T-helper 1 cell treated with Interleukin-12 subunit alpha and Interleukin-12 subunit beta and Interleukin-4 antibody, amounts not matched to agents 30 μg/mL and 1 μg/mL, for 36 hours (primary cell): ENCODE data around the gene PPFIA1.

Source experiments
- H3K27ac Mint-ChIP-seq: one replicate; pipeline ENCODE4 v1.8.0; 2021; ENCODE audit warnings: mild to moderate bottlenecking, mixed read lengths
- H3K27me3 Mint-ChIP-seq: one replicate; pipeline ENCODE4 v1.8.0; 2021; ENCODE audit warnings: low read depth, mixed read lengths
- H3K36me3 Mint-ChIP-seq: one replicate; pipeline ENCODE4 v1.8.0; 2021; ENCODE audit warnings: low read depth, mixed read lengths
- H3K4me1 Mint-ChIP-seq: one replicate; pipeline ENCODE4 v1.8.0; 2021; ENCODE audit warnings: low read depth, mixed read lengths
- H3K4me3 Mint-ChIP-seq: one replicate; pipeline ENCODE4 v1.8.0; 2021; ENCODE audit warnings: mild to moderate bottlenecking, moderate library complexity, mixed read lengths
- H3K9me3 Mint-ChIP-seq: one replicate; pipeline ENCODE4 v1.8.0; 2021; ENCODE audit warnings: mixed read lengths

PPFIA1 gene

DNA sequence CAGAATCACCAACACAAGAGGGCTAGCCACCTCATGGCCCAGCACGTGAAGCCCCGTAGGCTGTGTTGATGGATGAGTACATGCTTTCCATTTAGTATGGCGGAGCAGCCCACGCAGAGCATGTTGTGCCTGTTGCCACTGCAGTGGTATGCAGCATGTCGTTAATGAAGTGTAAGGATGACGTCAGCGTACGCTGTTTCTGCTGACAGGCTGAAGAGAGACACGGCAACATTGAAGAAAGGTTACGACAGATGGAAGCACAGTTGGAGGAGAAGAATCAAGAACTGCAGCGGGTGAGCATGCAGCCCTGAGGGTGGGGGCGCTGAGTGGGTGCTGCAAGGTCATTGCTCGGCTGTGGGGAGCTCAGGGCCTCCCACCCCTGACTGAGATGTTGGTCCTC, 62.8 kb downstream of the PPFIA1 start:
- H3K4me1 Mint-ChIP-seq, result no peaks in the 10 kb centered on the region
- H3K4me3 Mint-ChIP-seq, result no peak overlapping the region
- no peaks in the 10 kb centered on the region for H3K27me3 Mint-ChIP-seq
- no peak overlapping the region for H3K27ac Mint-ChIP-seq
- peaks cover 55% of the 10 kb centered on the region for H3K36me3 Mint-ChIP-seq
- H3K9me3 Mint-ChIP-seq, result no peaks in the 10 kb centered on the region

DNA sequence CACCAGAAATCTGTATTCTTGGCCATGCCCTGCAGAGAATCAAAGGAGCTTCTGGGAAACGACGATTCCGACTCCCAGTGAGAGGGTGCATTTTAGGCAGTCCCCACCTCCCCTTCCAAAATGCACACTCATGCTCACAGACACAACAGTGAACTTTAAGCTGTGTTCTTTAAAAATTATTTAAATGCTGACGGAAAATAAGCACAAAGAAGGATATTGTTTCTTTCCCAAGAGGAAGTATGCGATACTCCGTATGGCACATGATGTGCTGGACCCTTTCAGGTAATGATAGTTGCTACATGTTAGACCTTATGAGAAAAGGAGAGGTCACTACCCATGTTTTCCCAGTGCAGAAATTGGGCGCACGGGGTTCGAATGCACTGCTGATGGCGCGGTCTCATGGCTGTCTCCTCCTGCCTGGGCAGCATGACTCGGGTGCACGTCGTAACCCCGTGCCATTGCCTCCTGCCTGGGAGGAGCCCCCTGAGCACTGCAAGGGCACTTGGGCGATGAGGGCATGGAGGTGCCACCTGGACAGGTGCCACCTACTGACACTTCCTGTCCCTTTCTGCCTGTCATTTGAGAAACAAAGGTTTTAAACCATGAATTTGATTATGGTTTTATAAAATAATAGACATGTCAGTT, 64.0 kb downstream of the PPFIA1 start:
- Mint-ChIP-seq H3K4me1 (no peaks in the 10 kb centered on the region), H3K27me3 (no peaks in the 10 kb centered on the region), H3K9me3 (no peaks in the 10 kb centered on the region), H3K27ac (no peak overlapping the region), H3K36me3 (peaks cover 51% of the 10 kb centered on the region), H3K4me3 (no peak overlapping the region)

DNA sequence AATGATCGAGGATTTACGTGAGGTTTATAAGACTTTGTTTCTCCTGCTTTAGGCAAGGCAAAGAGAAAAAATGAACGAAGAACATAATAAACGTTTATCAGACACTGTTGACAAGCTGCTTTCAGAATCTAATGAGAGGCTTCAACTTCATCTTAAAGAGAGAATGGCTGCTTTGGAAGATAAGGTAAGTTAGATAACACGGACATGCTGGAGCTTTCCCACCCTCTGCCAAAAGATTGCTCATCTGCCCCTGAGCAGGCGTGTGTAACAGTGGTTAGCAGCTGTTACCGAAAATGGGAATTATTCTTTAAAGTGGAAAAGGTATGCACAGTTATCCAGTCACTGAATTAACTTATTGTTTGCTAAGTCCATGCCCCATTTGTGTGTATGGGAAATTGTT, 65.0 kb downstream of the PPFIA1 start:
- Mint-ChIP-seq H3K36me3 (peaks cover 44% of the 10 kb centered on the region), H3K27ac (no peak overlapping the region), H3K9me3 (no peaks in the 10 kb centered on the region), H3K27me3 (no peaks in the 10 kb centered on the region), H3K4me3 (no peak overlapping the region), H3K4me1 (no peaks in the 10 kb centered on the region)

DNA sequence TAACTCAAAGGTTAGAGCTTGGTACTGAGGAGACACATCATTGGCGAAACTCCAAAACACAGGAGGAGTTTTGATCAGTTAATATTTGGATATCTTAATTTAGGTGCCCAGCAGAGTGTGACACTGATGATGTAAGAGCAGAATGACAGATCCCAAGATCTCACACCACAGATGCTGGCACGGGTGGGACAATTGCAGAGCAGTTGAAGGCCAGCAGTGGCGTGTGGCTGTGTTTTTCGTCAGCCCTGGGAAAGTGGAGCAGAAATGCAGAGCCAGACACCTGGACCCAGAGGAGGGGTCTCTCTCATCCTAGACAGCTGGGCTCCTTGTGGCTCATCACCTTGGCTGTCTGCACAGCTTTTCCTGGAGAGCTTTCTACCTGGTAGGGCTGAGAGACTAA, 68.1 kb downstream of the PPFIA1 start:
- no peak overlapping the region for H3K27ac Mint-ChIP-seq
- H3K4me3 Mint-ChIP-seq, result no peak overlapping the region
- H3K4me1 Mint-ChIP-seq, result no peaks in the 10 kb centered on the region
- no peaks in the 10 kb centered on the region for H3K9me3 Mint-ChIP-seq
- H3K36me3 Mint-ChIP-seq, result peaks cover 42% of the 10 kb centered on the region
- no peaks in the 10 kb centered on the region for H3K27me3 Mint-ChIP-seq

DNA sequence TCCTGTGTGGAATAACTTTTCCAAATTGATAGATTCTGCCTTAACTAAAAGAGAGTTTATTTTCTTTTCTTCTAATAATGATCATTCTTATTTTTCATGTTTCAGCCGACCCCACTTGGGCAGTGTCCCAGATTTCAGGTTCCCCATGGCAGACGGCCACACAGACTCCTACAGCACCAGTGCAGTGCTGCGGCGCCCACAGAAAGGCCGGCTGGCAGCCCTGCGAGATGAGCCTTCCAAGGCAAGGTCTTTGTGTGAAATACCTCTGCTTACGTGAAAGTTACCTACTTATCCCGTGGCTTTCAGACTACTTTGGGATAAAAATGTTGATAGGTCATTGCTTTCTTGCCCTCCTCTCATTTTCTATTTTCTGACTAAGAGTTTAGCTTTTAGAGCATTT, 68.6 kb downstream of the PPFIA1 start:
- no peak overlapping the region for H3K27ac Mint-ChIP-seq
- H3K4me1 Mint-ChIP-seq, result no peaks in the 10 kb centered on the region
- H3K9me3 Mint-ChIP-seq, result no peaks in the 10 kb centered on the region
- H3K4me3 Mint-ChIP-seq, result no peak overlapping the region
- peaks cover 38% of the 10 kb centered on the region for H3K36me3 Mint-ChIP-seq
- no peaks in the 10 kb centered on the region for H3K27me3 Mint-ChIP-seq

DNA sequence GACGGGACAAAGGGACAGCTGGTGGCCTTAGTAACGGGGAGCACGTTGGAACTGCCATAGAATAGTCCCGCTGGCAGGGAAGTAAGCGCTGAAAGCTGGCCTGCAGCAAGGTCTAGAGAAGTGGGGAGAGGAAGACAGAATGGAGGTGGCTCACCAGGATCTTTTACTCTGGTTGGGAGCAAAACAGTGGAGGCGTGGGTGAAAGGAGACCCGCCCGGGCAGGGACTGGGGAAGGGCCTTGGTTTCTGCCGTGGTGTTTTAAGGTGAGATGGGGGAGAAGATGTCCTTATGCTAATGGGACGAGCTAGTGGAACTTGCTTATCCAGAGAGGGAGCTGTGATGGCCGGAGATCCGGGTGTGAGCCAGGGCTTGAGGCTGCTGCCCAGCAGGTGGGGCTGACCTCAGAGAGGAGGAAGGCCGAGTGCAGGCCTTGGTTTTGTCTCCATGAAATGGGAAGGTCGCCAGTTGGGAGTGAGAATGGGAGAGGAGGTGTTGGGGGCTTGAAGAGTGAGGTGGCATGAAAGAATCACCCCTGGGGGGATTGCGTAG, 71.5 kb downstream of the PPFIA1 start:
- Mint-ChIP-seq H3K4me1 (no peaks in the 10 kb centered on the region), H3K27me3 (no peaks in the 10 kb centered on the region), H3K27ac (no peak overlapping the region), H3K4me3 (no peak overlapping the region), H3K9me3 (no peaks in the 10 kb centered on the region), H3K36me3 (peaks cover 25% of the 10 kb centered on the region)

DNA sequence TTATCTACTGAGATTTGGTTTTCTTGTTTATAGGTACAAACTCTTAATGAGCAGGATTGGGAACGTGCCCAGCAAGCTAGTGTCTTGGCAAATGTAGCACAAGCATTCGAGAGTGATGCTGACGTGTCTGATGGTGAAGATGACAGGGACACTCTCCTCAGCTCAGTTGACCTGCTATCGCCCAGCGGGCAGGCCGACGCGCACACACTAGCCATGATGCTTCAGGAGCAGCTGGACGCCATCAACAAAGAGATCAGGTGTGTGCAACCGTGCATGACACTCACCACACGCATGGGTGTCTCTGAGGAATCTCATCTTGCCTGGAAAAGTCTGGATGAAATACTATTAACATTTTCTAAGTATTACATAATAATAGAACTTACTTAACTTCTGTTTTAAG, 73.1 kb downstream of the PPFIA1 start:
- H3K27me3 Mint-ChIP-seq, result no peaks in the 10 kb centered on the region
- H3K4me1 Mint-ChIP-seq, result no peaks in the 10 kb centered on the region
- H3K9me3 Mint-ChIP-seq, result no peaks in the 10 kb centered on the region
- H3K27ac Mint-ChIP-seq, result no peak overlapping the region
- peaks cover 20% of the 10 kb centered on the region for H3K36me3 Mint-ChIP-seq
- H3K4me3 Mint-ChIP-seq, result no peak overlapping the region

DNA sequence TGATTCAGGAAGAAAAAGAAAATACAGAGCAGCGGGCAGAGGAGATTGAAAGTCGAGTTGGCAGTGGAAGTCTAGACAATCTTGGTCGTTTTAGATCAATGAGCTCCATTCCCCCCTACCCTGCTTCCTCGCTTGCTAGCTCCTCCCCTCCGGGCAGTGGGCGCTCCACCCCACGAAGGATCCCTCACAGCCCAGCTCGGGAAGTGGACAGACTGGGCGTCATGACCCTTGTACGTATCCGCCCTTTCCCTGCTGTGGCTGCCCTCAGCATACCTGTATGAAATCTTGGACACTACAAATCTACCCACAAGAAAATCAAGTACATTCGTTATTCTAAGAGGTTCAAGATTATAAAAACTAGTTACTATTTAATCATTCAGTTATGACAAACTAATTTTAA, 77.7 kb downstream of the PPFIA1 start:
- Mint-ChIP-seq H3K4me1 (no peaks in the 10 kb centered on the region), H3K27me3 (no peaks in the 10 kb centered on the region), H3K9me3 (no peaks in the 10 kb centered on the region), H3K4me3 (no peak overlapping the region), H3K36me3 (peaks cover 13% of the 10 kb centered on the region), H3K27ac (no peak overlapping the region)

DNA sequence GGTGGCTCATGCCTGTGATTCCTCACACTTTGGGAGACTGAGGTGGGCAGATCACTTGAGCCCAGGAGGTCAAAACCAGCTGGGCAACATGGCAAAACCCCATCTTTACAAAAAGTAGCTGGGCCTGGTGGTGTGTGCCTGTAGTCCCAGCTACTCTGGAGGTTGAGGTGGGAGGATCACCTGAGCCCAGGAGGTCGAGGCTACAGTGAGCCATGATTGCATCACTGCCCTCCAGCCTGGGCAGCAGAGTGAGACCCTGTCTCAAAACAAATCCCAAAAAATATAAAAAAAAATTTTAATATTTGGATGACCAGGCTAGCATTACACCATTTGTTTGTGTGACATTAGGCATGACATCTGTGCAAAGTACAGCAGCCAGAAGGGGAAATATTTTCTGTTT, 78.1 kb downstream of the PPFIA1 start:
- no peaks in the 10 kb centered on the region for H3K4me1 Mint-ChIP-seq
- H3K4me3 Mint-ChIP-seq, result no peak overlapping the region
- no peaks in the 10 kb centered on the region for H3K9me3 Mint-ChIP-seq
- peaks cover 12% of the 10 kb centered on the region for H3K36me3 Mint-ChIP-seq
- H3K27me3 Mint-ChIP-seq, result no peaks in the 10 kb centered on the region
- H3K27ac Mint-ChIP-seq, result no peak overlapping the region

DNA sequence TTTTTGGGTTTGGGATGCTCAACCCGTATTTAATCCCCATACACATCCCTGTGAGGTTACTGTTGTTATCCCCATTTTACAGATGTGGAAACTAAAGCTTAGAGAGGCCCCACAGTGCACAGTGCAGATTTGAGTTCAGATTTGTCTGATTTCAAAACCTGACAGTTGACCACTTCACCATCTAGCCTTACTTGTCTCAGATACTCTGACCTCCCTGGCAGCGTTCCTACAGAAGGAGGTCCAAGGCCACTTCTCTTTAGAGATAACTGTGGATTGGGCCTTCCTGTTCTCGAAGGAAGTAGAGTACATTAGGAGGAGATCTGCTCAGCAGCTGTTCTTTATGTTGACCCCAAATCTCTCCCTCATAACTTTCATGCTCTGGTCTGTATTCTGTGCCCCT, 81.2 kb downstream of the PPFIA1 start:
- no peak overlapping the region for H3K4me3 Mint-ChIP-seq
- no peaks in the 10 kb centered on the region for H3K9me3 Mint-ChIP-seq

DNA sequence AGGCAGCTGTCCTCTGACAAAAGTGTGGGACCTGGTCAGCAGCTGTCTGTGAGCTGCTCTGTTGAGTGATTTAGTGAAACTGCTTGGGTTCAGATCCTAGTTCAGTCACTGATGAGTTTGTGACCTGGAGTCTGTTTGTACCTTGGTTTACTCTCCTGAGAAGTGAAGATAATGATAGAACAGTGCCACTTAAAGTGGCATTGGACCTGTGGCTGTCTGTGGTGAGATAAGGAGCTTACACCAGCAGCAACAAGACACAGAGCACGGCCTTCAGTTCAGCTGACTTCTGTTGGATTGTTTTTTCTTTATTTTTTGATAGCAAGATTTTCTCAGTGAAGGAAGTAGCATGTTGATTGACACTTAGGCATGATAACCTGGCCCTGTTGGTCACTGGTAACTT, 81.6 kb downstream of the PPFIA1 start:
- Mint-ChIP-seq H3K4me3 (no peak overlapping the region), H3K27me3 (no peaks in the 10 kb centered on the region), H3K36me3 (peaks cover 26% of the 10 kb centered on the region), H3K27ac (no peak overlapping the region), H3K4me1 (no peaks in the 10 kb centered on the region), H3K9me3 (no peaks in the 10 kb centered on the region)

More for the DNA sequence above, 81.2 kb downstream of the PPFIA1 start:
- peaks cover 24% of the 10 kb centered on the region for H3K36me3 Mint-ChIP-seq
- no peaks in the 10 kb centered on the region for H3K27me3 Mint-ChIP-seq
- no peak overlapping the region for H3K27ac Mint-ChIP-seq
- H3K4me1 Mint-ChIP-seq, result no peaks in the 10 kb centered on the region

DNA sequence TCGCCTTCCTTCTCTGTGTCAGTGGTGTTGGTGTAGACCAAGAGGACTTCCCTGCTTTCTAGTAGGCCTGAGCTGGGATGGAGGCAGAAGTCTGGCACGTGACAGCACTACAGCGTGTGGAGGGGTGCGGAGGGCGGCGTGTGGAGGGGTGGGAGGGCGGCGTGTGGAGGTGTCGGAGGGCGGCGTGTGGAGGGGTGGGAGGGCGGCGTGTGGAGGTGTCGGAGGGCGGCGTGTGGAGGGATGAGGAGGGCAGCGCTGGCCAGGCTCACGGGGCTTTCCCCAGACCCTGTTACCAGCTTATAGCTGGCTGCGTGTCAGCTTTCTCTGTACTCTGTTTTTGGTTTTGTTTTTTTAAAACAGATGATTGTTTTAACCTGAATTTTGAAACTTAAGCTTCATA, 82.1 kb downstream of the PPFIA1 start:
- Mint-ChIP-seq H3K4me3 (no peak overlapping the region), H3K4me1 (no peaks in the 10 kb centered on the region), H3K27me3 (no peaks in the 10 kb centered on the region), H3K27ac (no peak overlapping the region), H3K36me3 (peaks cover 26% of the 10 kb centered on the region), H3K9me3 (no peaks in the 10 kb centered on the region)

DNA sequence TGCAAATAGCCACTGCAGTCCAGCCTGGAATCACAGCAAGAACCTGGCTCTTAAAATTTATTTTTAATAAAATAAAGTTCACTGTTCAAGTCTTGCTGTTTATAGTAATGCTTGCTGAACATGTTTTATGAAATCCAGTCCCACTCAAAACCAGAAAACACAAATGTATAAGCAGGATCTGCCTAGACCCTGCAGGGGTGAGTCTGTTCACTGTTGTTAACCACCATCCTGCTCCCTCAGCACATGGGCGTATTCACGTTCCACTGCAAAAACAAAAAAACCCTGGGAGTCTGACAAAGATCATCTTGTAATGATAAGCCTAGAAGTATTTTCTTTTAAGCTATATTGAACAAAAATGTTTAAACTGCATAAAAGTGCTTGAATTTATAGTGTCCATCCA, 82.8 kb downstream of the PPFIA1 start:
- H3K9me3 Mint-ChIP-seq, result no peaks in the 10 kb centered on the region
- peaks cover 26% of the 10 kb centered on the region for H3K36me3 Mint-ChIP-seq
- H3K27me3 Mint-ChIP-seq, result no peaks in the 10 kb centered on the region
- no peaks in the 10 kb centered on the region for H3K4me1 Mint-ChIP-seq
- H3K4me3 Mint-ChIP-seq, result no peak overlapping the region
- no peak overlapping the region for H3K27ac Mint-ChIP-seq

DNA sequence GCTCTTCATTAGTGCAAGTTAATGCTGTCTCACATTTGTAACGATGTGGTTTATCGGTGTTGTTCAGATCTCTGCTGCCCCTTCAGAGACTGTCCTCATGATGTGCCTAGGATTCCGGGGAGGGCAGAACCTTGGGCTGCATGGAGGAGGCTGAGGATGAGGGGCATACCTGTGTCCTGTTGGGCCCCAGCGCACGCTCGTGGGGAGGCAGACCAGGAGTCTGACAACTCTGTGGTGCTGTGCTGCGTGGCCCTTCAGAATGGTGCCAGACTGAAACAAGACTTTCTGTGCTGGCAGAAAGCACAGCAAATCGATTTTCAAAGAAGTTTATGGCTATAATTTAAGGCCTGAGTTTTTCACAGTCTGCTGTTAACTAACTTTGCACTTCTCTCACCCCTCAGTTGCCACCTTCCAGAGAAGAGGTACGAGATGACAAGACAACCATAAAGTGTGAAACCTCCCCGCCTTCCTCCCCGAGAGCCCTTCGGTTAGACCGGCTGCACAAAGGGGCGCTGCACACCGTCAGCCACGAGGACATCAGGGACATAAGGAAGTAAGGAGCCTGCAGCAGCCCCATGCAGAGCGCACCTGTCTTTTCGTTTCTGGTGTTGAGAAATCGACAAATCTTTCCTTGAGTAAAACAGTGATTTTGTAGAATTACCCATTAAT, 83.5 kb downstream of the PPFIA1 start:
- no peak overlapping the region for H3K4me3 Mint-ChIP-seq
- H3K36me3 Mint-ChIP-seq, result peaks cover 27% of the 10 kb centered on the region
- H3K4me1 Mint-ChIP-seq, result no peaks in the 10 kb centered on the region
- no peaks in the 10 kb centered on the region for H3K9me3 Mint-ChIP-seq
- H3K27me3 Mint-ChIP-seq, result no peaks in the 10 kb centered on the region
- H3K27ac Mint-ChIP-seq, result no peak overlapping the region

DNA sequence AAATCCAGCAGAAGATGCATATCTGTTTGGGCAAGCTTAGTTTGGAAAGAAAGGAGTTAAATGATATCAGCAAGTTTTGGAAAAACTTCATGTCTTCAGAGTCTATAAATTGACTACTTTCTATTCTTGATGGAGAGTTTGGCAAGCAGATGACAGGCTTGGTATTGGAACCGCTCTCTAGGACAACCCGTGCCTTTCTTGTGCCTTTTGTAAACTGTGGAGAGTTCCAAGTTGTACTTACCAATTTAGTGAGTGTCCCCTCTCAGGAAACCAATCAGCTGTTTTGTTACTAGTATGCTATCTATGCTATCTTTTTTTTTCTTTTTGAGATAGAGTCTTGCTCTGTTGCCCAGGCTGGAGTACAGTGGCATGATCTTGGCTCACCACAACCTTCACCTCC, 84.1 kb downstream of the PPFIA1 start:
- H3K36me3 Mint-ChIP-seq, result peaks cover 31% of the 10 kb centered on the region
- no peaks in the 10 kb centered on the region for H3K27me3 Mint-ChIP-seq
- no peaks in the 10 kb centered on the region for H3K4me1 Mint-ChIP-seq
- H3K9me3 Mint-ChIP-seq, result no peaks in the 10 kb centered on the region
- H3K4me3 Mint-ChIP-seq, result no peak overlapping the region
- H3K27ac Mint-ChIP-seq, result no peak overlapping the region
